Measurements from ENCODE around the gene CCNY.

- TF ChIP-seq POLR2A (IDR thresholded peaks at IDR 0.05) (no peak), CTCF (IDR thresholded peaks at IDR 0.05) (no peak), POLR2AphosphoS5 (IDR thresholded peaks at IDR 0.05) (no peak), EP300 (IDR thresholded peaks at IDR 0.05) (no peak)
Observed at GRCh38 chr10:35552650-35553342, 216.5 kb downstream of the CCNY start.
